Activated CD4-positive, alpha-beta T cell treated with anti-CD3 and anti-CD28 coated beads, Interleukin-2, amount 50 U/mL, for 1 hour (primary cell): ENCODE results near the gene MCUR1.
"Not testable (repeated sequence)": the region's sequence is repeated elsewhere in the genome, so short reads cannot be mapped to it uniquely, and the experiment has no call there.

ENCODE experiments used
- DNase-seq: peaks from one replicate; pipeline ENCODE4 v3.0.0-alpha.2; 2020

Gene MCUR1

DNA sequence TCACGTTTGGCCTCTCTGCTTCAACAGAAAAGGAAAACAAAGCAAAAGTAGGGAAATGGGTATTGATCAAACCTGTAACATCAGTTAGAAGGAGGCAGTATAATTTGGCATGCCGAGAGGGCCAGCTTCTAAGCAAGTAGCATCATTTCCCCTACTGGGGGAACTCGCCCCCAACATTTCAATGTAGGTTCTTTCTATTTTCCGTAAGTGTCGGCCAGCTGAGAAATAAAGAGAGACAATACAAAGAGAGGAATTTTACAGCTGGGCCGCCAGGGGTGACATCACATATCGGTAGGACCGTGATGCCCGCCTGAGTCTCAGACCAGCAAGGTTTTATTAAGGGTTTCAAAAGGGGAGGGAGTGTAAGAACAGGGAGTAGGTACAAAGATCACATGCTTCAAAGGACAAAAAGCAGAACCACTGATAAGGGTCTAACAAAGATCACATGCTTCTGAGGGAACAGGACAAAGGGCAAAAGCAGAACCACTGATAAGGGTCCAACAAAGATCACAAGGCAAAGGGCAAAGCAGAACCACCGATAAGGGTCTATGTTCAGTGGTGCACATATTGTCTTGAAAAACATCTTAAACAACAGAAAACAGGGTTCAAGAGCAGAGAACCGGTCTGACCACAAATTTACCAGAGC lies 14.4 kb upstream of the MCUR1 start:
- DNase-seq: not testable (repeated sequence)

DNA sequence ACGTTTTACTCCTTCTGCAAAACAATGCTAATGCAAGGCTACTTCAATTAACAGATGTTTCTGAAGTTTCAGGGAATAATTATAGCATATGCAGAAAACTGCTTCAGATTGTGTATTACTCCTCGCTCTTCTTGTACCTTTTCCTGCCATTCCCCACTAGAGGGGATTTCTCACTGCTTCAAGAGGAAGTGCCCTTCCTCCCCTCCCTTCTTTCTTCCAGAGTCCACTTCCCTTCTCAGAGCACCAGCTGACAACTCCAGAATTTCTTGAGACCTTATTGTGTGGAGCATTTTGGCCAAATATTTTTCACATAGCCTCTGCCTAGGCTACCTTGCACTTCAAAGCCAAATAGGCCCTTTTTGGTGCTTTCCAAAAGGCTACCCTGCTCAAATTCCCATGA lies 12.7 kb upstream of the MCUR1 start:
- no peak for DNase-seq

DNA sequence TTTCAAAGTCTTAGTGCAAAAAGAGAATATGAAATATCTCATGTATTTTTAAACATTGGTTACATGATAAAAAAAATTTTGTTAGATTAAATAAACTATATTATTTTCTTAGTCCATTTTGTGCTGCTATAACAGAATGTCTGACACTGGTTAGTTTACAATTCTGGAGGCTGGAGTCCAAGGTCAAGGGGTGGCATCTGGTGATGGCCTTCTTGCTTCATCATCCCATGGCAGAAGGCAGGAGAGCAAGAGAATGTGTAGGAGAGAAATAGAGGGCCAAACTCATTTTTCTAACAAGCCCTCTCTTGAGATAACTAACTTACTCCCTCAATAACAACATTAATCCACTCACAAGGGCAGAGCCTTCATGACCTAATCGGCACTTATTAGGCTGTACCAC lies 11.5 kb upstream of the MCUR1 start:
- DNase-seq: no peak

DNA sequence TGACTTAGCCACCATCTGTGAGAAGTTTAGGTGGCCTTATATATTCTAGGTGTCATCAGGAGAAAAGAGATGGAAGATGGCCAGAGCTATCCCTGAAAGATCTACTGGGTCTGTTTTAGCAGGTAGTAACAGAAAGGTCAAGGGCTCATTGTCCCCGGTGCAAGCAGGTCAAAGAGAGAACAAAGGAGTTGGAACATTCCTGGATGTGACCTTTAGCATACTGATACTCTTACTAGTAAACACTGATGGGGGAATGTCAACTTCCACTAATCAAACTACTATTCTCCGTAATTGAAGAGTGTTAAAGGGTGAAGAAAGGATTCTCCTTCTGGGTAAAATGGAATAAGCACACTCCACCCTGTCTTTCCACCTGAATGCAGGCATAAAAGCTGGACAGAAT lies 4.0 kb upstream of the MCUR1 start:
- DNase-seq: no peak

DNA sequence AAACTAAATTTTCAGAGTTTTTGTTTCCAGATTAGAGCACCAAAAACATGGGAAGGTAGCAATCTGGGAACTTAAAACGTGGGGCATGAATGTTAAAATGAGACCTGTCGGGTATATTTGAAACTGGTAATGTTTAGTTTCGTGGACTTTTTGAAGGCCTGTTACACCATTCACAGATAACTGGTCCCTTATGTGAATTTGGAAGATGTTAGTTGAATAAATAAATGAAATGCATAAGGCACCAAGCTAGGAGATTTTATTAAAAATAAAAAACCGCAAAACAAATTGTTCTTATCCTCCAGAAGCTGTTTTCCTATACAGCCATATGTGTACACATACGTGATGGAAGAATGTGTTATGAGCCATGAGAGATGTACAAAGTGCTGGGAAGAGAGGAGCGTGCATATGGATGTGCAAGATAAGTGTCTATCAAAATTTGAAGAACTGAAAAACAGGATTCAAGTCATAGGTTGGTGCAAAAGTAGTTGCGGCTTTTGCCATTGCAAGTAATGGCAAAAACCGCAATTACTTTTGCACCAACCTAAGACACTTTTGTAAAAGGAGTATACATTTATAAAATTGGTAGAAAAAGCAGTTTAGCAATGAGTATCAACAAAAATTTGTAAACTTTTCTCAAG lies 700 bp upstream of the MCUR1 start:
- DNase-seq: no peak

DNA sequence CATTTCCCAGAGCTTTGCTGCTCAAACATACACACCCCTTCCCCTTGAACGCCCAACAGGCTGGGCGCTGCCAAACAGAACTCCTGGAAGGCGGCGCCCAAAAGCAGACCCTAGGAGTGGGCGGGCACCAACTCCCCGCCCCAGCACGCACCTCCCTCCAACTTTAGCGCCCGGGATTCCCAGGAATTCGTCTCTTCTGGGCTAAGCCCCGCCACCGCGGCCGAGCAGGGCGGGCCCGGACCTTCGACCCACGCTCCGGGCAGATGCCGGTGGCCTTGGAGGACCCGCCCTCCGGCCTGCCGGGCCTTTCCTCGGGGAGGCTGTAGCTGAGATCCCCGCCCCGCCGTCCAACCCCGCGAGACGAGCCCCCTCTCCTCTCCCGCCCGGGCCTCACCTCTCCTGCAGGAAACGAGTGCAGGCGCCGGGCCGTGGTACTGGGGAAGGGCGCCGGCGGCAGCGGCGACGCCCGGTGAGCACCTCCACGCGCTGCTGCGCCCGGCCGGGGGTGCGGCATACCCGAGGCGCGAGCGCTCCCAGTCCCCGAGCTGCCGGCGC lies 659 bp downstream of the MCUR1 start:
- DNase-seq: peak; percentile 15

DNA sequence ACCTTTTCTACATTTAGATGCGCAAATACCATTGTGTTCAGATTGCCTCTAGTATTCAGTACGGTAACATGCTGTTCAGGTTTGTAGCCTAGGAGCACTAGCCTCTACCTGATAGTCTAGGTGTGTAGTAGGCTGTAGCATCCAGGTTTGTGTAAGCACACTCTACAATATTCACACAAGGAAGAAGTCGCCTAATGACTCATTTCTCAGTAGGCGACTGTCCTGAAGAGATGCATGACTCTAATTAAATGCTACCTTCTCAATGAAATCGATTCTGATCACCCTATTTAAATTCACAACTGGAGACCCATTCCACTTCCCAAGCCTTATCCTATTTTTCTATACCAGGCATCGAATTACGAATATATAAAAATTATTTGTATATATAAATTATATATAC lies 1.3 kb downstream of the MCUR1 start:
- DNase-seq: no peak

DNA sequence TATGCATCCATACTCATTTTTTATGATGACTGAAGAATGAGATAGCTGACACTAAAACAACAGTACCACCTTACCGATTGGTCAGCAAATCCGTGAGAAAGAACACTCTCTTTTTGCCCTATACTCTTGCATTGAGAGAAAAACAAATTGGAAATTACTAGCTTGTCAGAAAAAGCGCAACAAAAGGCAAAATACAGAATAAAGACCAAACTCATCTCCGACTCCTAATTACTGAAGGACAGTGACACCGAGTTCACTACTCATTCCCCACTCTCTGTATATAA lies 2.1 kb downstream of the MCUR1 start:
- no peak for DNase-seq

DNA sequence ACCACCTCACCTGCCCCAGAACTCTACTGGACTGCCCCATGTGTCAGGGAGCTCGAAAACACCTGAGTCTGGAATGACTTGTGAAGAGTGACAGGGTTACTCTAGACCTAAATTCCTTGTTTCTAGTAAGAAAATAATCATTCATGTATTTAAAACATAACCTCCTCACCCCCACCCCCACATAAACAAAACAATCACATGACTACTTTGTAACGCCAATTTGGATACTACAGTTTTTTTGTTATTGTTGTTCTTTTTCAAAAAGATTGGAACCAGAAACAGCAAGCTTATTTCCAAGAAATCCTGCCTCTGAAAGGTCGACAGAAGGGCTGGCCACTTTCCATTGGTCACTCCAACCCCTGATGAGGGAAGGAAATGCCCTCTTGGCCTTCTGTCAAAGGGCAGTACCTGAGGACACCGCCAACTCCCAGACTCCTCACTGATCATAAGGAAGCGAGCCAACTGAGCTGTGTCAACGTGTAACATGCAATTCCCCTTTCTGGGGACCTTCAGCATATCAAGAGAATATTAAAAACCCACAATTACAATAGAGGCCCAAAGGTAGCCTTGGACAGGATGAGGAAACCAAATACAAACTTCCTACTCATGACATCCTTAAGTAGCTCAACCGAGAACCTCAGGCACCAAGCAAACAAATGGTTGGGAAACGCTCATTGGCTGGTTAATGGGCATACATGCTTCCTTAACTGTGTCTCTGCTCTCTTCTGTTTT lies 2.6 kb downstream of the MCUR1 start:
- DNase-seq: no peak

DNA sequence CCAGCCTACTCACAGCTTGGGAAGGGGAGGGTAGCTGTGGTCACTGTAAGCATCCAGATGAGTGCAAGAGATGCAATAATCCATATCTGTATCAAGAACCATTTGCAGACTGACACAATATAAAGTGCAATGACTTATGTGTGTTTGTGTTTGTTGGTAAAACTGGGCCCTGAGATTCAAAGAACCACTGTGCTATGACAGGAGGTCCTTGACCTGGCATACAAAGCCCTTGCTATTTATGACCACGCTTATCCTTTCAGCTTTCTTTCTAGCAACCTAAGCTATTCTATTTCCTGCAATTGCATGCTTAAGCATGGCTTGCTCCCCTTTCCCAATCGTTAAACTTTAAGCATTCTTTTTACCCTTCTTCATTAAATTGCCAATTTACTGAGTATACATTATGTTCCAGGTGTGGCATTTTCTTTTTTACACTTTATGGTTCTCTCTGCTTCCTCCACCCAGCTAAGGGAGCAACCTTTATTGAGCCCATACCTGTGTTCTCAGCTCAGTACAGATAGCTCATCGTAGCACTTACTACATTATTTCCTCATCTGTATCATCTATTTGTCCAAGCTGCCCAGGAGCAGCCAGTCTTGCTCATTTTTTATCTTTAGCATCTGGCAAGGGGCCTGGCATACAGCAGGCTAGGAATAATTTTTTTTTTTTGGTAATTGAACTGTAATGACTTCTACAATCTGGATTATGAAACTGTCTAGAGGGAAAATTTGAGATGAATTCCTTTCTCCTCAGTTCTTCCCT lies 3.5 kb downstream of the MCUR1 start:
- no peak for DNase-seq

DNA sequence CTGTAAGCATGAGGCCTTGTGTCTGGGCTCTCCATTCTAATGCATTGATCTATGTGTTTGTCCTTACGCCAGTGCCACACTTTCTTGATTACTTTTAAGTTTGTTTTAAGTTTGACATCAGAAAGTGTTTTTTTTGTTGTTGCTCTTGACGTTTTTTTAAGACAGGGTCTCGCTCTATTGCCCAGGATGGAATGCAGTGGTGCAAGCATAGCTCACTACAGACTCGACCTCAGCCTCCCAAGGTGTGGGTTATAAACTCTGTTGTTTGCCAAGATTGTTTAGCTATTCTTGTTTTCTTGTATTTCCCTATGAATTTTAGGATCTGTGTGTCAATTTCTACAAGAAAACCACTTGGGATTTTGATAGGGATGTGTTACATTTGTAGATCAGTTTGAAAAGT lies 5.6 kb downstream of the MCUR1 start:
- DNase-seq: no peak

DNA sequence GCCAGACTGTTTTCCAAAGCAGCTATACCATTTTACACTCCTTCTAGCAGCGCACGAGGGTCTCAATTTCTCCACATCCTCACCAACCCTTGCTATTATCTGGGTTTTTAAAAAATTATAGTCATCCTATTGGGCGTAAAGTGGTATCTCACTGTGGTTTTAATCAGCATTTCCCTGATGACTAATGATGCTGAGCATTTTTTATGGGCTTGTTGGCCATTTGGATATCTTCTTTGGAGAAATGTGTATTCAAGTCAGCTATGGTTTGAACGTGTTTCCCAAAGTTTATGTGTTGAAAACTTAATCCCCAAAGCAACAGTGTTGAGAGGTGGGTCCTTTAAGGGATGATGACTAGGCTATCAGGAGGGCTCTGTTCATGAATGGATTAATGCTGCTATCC lies 6.7 kb downstream of the MCUR1 start:
- no peak for DNase-seq

DNA sequence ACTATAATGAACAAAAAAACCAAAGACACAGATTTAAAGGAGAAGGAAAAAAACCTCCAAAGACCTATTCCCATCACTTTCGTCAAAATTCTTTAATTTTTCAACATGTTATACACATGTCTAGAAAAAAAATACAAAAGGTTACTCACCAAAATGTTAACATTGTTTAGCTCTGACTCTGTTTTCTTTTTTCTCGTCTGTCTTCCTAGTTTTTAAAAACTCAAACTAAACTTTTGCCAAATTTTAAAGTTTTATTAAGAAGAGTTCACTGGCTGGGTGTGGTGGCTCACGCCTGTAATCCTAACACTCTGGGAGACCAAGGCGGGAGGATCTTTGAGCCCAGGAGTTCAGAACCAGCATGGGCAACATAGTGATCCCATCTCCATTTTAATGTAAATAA lies 10.8 kb downstream of the MCUR1 start:
- DNase-seq: no peak

DNA sequence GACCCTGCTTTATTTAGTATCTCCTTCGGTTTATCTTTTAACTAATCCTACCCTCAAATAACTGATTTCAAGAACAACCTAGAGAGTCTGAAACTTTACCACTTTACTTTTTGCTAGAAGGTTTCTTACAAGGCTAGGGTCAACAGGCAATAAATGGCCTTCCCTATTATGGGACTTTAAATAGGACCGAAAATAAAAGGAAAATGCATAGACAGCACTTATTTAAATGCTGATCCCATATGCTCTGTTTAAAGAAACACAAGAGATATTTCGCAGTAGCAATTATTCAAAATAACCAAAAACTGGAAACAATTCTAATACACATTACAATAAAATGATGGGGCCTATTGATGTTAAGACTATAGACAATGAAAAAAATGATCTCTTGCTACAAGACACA lies 13.7 kb downstream of the MCUR1 start:
- no peak for DNase-seq

DNA sequence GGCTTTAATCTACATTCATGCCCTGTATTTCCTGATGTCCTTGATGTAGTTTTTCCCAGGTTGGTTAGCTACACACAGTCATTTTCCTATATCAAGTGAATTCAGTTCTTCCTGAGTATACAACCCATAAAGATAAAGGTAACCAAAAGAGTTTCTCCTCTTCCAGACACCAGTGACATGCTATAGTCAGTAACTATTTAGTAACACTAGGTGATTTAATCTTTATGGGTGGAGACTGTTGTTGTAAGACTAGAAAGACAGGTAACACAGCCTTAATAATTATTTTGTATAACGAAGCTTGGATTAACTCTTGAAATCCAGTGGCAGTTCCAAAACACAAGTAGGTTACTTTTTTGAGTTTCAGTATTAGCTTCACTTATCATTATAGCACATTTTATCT lies 17.6 kb downstream of the MCUR1 start:
- no peak for DNase-seq

DNA sequence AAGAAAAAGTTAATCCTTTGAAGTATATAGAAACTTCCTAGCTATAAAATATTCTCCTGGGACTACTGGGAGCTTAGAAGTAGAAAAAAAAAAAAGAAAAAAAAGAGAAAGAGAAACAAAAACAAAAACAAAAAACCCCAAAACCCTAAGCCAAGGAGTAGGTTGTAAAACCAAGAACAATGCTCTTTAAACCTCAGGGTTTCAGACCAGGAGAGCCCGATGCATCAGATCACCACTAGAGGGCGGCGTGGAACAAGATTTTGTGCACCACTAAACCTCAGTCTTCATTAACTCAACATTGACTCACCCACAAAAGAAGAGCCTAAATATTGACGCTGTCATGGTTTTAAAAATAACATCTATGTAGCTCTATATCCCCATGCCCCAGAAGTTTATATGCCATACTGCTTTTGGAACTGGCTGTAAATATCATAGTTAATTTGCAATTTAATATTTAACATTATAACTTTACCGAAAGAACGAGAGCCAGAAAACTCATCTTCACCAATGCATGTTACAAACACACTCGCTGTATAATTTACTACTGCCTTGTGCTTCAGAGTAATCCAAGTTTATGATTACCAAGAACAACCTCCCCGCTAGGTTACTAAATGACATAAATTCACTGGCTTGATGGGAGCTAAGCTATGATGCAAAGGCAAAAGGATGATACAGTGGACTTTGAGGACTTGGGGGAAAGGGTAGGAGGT lies 19.2 kb downstream of the MCUR1 start:
- DNase-seq: peak; percentile 87

DNA sequence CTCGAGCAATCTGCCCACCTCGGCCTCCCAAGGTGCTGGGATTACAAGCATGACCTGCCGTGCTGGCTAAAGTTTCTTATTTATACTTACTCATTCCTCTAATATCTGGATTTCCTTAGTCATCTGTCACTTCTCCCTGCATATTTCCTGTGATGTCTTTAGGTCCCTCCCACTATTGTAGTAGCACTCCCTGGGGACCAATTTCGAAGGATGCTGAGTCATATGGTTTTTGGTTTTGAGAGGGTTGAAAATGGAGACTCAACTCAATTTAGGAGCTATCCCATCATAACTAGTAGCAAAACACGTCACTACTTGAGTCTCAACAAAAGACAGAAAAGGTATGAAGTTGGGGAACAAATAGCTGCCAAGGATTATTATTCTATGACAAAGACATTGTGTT lies 20.2 kb downstream of the MCUR1 start:
- no peak for DNase-seq

DNA sequence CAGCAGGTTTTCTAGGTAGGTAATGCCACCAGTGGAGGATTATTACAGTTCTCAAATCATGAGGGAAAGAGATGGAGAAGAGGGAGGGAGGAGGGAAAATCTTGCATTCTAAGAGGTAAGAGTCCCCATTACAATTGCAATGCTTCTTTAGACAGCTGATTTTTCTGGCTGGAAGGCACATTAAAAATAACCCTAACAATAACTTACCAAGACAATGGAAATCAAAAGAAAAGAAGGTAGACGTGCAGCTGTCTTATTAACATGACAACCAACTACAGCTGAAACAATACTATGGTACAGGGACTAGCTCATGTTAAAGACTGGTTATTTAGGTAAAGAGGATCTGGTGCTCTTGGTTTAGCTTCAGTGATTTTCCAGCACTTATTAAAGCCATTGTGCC lies 24.6 kb downstream of the MCUR1 start:
- DNase-seq: no peak

DNA sequence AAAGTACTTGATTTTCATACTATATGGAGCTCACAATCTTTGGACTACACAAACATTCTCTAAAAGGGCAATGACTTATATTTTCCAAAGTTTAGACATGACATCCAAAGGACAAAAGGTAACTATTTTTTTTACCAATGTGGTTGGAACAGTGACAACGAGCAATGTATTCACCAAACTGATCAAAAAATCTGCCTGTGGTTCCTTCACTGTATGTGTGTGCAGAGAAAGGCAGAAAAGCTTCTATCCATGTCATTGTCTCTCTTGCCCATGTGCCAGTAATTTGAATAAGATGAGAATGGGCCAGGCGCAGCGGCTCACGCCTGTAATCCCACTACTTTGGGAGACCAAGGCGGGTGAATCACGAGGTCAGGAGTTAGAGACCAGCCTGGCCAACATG lies 25.5 kb downstream of the MCUR1 start:
- DNase-seq: no peak

DNA sequence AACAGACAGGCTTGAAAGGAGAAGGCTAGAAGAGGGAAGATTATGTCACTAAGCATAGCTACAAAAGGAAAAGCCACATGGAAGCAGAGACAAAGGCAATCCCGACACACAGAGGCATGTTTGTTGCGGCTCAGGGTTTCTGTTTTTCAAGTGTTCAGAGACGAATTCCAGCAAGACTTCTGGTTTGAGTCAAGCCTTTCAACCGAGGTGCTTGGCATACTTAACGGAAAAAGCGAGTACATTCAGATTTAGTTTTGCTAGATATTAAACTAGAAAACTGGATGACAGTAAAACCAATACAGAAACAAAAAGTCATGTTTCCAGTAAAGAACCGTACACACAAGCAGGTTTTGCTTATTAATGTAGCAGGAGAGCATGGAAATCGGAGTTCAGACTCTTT lies 27.2 kb downstream of the MCUR1 start:
- no peak for DNase-seq

DNA sequence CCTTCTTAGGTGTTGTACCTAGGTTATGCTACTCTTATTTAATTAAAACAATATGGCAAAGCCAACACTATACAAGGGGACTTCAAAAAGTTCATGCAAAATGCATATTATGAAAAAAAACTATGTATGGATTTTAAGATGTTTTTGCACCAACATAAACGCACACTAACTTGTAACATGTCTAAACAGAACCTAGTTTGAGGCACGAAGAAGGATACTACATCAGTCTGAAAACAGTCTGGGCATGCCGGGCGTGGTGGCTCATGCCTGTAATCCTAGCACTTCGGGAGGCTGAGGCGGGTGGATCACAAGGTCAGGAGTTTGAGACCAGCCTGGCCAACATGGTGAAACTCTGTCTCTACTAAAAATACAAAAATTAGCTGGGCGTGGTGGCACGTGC lies 34.2 kb downstream of the MCUR1 start:
- DNase-seq: not testable (repeated sequence)

DNA sequence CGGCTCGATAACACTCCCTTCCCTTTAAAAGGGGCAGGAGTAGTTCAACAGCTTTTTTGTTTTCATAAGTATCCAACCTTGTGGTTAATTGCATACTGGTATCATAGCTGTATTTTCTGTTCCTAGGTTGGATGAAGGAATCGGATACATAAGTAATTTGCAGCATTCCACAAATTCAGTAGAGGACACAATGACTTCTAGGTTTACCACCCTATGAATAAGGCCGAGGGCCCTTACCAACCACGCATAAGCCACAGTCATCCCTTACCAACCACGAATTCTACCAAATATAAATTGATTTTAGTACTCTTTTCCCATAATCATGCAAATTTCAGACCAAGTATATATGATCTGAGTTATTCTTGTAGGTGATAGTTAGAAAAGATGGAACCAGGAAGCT lies 36.3 kb downstream of the MCUR1 start:
- DNase-seq: no peak

DNA sequence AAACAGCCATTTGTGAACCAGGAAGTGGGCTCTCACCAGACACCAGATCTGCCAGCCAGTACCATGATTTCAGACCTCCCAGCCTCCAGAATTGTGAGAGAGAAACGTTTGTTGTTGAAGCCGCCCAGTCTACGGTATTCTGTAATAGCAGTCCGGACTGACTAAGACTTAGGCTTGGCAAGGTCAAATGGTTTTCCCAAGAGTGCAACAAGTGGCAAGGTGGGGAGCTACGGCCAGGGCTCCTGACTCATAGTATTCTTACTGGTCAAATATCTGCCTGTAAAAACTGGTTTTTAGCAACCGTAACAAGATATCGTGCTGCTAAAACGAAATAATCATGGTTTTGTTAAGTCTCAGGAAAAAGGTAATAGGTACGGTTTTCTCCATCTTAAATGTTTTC lies 37.8 kb downstream of the MCUR1 start:
- DNase-seq: no peak
